NCI-H2107 treated with DMSO at 0.1 percent for 48 hours (cell line): ENCODE measurements around the gene KPTN.

ENCODE experiments used
- DNase-seq: peaks from one replicate; lab custom pipeline; 2025; ENCODE audit not compliant: unreplicated experiment; lab: John Stamatoyannopoulos, UW

Gene KPTN

DNA sequence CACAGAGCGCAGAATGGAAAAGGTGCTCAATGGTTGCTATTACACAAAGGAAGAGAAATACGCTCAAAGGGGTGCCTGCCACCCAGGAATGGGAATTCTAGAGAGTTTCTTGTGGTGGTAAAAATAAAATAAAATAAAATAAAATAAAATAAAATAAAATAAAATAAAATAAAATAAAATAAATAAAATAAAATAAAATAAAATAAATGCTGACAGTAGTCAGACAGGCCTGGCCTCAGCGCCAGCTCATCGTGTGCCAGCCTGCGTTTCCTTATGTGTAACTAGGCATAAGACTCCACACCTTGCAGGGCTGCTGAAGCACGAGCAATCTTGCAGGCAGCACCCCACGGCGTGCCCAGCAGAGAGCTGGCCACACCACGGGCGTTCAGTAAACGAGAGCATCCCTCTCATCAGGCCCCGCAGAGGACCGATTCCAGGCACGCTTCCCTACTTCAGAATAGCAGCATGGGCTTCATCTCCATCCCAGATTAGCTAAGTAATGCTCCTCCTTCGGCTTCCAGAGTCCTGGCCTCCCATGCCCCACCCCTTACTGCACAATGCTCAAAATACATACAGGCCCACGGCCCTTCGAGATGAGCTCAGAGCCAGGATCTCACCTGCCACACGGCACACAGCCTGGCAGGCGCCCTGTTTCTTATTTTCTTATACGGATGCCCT lies 25.3 kb upstream of the KPTN start:
- DNase-seq, result no peak

GRCh38 chr19:47508721-47509120 lies 24.7 kb upstream of the KPTN start:
- DNase-seq, result no peak

GRCh38 chr19:47507924-47508553 lies 24.0 kb upstream of the KPTN start:
- no peak for DNase-seq

GRCh38 chr19:47507012-47507411 lies 23.0 kb upstream of the KPTN start:
- no peak for DNase-seq

GRCh38 chr19:47506459-47506858 lies 22.4 kb upstream of the KPTN start:
- DNase-seq, result no peak

- no peak for DNase-seq
Observed at GRCh38 chr19:47505506-47505905, 21.5 kb upstream of the KPTN start.

- DNase-seq, result no peak
Observed at GRCh38 chr19:47503826-47504150, 19.8 kb upstream of the KPTN start.

- DNase-seq, result no peak
Observed at GRCh38 chr19:47503130-47503825, 19.3 kb upstream of the KPTN start.

DNA sequence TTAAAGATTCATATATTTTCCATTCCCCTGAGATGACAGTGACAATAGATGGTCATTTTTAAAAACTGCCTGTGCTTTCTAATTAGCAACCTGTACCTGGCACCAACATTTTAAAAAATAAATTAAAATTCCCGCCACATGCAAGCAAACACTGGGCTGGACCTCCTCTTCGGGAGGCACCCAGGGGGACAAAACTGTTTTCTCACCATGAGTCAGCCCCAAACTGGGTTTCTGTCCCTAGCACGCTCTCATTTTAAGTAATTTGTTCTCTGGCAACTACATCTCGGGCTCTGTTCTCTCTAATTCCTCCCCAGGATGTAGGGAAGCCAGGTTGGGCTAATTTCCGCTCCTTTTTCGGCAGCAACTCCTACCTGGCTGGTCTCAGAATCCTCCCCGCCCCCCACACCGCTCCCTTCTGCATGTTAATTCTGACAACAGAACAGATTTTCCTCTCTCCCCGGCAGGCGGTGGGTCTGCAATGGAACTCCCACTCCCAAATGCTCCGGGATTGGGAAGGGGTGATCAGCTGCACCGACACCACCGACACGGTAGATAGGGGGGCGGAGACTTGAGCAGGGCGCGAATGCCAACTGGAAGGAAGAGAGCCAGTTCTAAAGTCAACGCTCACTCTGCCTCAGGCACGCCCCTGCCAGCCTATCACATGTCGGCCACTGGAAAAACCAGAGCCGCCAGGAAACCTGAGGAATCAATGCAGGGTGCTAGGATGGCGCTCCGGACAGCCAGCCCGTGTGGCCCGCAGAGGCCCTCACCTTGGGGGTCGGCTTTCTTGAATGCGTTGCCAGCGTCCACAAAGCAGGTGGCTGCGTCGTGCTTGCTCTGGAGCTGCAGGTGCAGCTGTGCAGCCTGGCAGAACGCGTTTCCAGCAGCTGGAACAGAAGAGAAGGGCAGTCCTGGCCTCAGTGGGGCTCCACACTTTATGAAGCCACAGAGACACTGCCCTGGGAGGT lies 16.1 kb upstream of the KPTN start:
- no peak for DNase-seq

GRCh38 chr19:47499371-47499770 lies 15.4 kb upstream of the KPTN start:
- DNase-seq, result no peak

DNA sequence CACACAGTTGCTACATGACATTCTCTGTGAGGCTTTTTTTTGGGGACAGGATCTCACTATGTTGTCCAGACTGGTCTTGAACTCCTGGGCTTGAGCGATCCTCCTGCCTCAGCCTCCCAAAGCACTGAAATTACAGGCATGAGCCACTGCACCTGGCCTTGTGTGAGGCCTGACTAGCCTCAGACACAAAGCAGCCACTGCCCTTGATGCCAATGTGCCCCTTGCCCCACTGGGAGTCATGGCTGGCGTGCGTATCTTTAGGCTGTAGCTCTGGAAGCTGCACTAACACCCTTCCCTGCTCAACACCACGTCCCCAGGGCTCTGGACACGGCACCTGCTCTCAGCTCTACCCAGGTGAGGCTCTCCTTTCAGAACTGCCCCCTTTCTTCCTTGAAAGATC lies 14.5 kb upstream of the KPTN start:
- DNase-seq, result no peak

DNA sequence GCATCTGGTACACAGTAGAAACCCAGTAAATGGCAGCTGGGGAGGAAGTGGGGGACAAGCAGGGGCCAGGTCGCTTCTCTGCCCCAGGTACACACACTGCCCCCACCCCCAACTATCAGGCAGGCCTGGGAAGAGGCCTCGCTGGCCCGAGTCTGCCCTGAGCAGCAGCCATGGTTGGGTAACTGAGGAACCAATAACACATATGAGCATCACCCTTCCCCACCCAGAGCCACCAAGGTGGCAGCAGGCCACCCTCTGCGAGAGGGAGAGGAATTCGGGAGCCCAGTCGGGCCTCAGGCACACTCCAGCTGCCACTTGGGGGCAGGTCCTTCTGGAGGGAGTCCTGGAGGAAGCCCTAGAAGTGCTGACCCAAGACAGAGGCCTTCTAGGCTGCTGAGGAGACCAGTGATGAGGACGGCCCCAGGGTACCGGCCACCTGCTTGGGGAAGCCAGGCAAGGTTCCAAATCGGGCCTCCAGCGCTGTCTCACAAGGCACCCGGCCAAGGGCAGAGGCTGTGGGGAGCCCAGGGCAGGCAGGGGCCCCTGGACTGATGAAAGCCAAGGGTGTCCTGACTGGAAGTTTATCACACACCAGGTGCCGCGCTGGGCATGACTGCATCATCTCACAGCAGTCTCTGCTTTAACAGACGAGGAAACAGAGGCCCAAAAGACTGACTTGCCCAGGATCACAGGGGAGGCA lies 14.0 kb upstream of the KPTN start:
- no peak for DNase-seq

DNA sequence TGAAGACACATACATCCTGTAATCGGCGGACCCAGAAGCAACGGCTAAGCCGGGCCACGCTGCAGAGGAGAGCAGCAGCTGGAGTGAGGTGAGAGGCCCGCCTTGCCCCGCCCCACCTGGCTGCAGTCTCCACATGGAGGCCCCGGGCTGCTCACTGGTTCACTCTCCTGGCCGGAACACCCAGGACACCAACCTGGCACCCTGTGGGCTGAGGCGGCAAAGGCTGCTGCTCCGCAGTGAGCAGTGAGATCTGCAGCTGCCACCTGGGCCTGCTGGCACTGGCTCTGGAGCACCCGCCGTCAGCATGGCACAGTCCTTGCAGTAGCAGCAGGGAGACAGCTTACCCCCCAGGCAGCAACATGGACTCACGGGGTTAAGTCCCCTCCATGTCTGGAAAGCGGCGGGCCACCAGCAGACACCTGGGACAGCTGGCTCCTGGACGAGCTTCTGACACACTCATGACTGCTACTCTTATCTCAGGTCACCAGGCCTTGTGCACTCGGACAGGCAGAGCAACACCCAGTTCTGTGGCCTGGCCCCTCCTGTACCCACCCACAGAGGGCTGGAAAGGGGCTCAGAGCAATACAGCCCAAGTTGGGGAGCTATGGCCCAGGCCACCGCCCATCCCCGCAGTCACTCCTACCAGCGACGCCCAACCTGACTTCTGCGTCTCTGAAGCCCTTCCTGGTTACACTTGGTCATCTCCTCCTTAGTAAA lies 13.2 kb upstream of the KPTN start:
- DNase-seq, result no peak

- peak; percentile 46 for DNase-seq
Observed at GRCh38 chr19:47495478-47496372, 11.7 kb upstream of the KPTN start.

GRCh38 chr19:47494729-47495128 lies 10.7 kb upstream of the KPTN start:
- DNase-seq, result no peak

DNA sequence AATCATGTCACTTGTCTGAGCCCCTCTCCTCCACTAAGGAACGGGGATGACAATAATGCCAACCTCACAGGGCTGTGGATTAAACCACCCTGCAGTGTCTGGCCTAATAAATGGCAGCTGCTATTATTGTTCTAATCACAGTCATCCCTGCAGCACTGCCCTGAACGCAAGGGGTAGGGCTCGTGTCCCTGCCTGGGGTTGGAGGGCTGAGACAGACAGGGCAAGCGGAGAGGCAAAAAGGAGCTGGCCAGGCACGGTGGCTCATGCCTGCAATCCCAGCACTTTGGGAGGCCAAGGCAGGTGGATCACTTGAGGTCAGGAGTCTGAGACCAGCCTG lies 10.2 kb upstream of the KPTN start:
- no peak for DNase-seq

DNA sequence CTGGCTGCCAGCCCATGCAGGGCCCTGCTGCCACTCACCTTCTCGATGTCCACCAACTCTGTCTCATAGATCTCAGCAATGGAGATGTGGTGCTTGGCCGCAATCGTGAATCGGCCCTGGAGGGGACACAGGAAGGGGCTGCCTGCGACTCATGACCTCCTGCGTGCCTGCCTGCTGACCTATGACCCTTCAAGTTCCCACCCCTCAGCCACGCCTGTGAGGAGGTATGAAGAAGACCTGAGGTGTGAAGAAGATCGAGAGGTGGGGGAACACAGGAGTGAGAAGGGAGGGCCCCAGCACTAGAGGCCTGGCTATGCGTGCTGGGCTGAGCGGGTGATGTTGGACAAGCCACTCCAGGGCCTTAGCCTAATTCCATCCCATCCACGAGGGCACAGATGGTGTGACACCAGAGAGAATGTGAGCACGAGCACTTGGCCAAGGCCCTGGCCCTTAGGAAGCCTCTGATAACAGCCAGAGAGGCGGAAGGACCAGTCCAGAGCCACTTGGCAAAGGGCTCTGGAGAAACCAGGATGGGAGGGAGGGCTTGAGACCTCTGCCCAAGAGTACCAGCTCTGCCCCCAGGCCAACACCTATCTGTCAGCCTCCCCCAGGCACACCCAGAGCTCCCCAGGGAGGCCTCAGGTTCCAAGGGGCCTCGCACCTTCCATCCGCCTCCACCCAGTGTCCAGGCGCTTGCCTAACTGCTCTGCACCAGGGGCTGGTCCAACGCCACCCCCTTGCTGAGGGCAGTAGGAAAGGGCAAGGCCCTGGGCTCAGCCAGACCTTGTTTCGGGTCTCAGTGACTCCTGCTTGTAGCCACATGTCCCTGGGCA lies 9.6 kb upstream of the KPTN start:
- DNase-seq, result no peak

DNA sequence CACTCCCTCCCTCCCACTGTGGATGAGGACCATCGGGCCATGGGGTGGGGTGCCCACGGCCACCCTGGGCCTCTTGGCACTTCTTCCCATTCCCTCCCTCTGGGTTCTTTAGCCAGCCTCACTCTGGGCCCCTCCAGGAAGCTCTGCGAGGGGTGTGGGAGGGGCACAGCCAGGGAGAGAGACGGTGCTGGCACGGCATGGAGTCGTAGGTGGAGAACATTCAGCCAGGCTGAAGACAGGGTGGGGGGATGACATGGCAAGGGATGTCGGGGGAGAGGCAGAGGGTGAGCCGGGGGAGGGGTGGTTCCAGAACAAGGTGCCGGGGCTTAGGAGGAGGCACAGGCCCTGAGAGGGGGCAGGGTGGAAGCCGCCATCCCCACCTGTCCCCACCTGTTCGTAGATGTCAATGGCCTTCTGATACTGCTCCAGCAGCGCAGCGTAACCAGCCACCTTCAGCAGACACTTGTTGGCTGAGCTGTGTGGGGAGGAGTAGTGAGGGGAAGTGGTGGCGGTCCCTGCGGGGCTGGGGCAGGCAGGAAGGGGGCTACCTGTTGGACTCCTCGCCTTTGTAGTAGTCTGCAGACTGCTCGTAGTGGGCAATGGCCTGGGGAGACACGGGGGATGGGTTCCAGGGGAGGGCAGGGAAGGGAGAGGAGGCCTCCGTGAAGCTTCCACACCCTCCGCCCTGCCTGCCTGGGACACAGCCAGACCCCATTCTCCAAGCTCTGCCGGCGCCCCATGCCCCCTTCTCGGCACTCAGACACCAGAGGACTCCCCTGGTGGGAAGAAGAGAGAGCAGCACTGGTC lies 8.8 kb upstream of the KPTN start:
- no peak for DNase-seq
